Stimulated activated CD4-positive, alpha-beta T cell treated with anti-CD3 and anti-CD28 coated beads, Interleukin-1b, Interleukin-23, amount 100 ng/mL, for 4 hours (primary cell): ENCODE results near the gene PDLIM1.

Source experiments
- DNase-seq, 2 donors: peaks; one replicate each; pipeline ENCODE4 v3.0.0-alpha.2; 2020; ENCODE audit warnings: low read depth in 2 of 2

Gene PDLIM1

DNA sequence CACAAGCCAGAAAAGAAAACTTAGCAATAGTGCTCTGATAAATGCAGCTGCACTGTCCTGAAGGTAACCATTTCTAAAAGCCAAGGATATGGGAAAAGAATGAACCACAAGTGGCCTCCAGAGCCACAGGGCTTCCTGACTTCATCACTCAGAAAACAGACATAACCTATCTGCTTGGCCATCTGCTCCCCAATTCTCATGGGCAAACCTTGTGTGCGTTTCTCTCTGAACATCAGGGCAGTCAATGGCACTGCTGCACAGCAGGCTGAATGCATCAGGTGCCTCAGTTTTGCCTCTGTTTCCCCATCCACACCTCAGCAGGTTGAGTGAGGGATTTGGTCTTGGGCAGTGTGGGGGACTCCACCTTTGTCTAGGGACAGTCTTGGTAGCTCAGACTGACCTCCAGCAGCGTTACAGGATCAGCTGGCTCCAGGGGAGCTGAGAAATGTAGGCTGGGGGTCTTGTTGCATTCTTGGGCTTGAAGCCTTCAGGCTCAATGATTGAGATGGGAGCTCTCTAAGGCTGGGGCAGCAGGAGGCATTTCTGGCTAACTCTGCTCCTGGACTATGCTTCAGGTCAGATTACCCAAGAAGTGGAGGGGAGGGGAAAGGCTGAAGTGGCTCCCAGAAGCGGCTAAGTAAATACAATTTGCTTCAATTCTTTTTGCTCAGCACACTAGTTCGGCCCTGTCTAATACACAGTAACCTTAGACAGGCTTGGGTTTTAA, 23.6 kb upstream of the PDLIM1 start:
- no peak for DNase-seq

DNA sequence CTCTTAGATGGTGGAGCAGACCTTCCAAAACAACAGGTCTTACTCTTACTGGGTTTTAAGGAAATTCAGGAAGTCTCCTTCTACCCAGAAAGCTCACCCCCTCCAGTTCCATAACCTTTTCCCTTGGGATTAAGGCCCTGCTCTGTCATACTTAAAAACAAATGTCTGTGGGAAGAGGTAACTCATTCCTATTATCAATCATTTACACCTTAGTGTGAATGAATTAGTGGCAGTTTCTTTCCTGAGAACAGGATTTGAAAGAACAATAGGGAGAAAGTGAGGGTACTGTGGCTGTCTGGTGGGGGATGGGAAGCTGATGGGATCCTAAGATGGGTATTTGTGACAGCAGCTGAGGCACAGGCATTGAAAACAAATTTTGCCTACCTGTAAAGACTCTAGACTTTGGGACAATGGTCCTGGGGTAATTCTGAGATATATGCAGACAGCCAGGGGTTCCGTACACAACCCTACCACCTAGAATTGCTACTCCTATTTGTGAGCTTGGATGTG, 22.2 kb upstream of the PDLIM1 start:
- DNase-seq: no peak

DNA sequence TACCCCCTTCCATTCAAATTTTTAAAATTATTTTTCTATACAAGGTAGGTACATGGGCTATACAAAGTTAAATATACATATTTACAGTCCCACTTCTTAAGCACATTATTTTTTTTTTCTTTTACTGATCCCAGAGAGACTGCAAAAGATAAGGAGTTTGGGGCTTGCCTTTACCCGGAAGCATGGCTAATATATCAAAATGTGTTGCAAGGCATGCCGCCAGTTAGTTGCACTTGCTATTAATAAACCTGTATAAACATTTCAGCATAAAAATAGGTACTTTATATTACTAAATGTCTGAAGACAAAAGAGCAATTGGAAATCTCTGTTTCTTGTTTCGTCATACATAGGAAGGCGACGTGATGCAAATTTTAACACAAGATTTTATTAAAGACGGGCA, 21.5 kb upstream of the PDLIM1 start:
- no peak for DNase-seq

- no peak for DNase-seq
Observed at GRCh38 chr10:95309958-95310357, 19.2 kb upstream of the PDLIM1 start.

GRCh38 chr10:95308389-95309302, 17.8 kb upstream of the PDLIM1 start:
- no peak for DNase-seq

DNA sequence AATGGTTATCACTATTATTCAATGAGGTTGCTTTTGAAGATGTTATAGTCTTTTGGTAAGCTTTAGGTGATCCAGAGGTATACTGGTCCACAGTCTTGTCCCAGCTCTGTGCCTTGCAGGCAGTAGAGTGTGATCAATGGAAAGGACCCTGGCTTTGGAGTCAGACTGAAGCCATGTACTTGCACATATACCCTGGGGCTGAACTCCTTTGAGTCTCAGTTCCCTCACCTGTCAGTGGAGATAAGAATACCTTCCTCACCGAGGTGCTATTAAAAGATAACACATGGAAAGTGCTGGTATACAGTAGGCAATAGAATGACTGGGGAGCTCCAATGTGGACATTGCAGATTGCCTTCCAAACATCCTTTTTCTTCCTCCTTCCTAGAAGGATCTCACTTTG, 16.0 kb upstream of the PDLIM1 start:
- no peak for DNase-seq

DNA sequence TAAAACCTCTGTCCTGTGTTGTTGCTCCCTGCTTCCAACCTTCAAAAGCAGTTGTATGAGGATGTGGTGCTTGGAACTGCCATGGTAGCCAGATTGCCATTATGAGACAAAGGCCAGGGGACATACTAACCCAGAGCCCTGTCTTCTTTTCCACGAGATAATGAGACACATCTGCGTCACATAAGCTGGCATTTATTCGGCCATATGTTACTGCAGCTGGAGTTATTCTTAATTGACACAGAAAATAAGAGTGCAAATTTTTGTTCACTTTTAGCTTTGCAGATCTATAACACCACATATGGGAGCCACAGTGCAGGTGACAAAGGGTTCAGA, 15.5 kb upstream of the PDLIM1 start:
- DNase-seq: no peak

- DNase-seq: no peak
Observed at GRCh38 chr10:95305606-95306317, 15.0 kb upstream of the PDLIM1 start.

- no peak for DNase-seq
Observed at GRCh38 chr10:95304976-95305375, 14.2 kb upstream of the PDLIM1 start.

GRCh38 chr10:95304463-95304862, 13.7 kb upstream of the PDLIM1 start:
- no peak for DNase-seq

DNA sequence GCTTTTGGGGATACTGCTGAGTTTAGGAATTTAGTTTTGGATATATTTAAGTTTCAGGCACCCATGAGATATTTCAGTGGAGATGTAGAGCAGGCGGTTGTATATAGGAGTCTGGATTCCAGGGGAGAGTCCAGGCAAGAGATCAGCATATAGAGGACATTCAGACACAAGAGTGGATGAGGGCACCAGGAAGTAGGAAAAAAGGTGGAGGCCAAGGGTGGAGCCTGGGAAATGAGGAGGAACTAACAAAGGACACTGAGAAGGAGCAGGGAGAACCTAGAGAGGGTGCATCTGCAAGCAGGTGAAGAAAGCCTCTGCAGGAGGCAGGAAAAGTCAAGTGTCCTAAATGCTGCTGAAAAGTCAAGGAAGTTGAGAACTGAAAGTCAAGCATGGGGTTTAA, 13.1 kb upstream of the PDLIM1 start:
- no peak for DNase-seq

DNA sequence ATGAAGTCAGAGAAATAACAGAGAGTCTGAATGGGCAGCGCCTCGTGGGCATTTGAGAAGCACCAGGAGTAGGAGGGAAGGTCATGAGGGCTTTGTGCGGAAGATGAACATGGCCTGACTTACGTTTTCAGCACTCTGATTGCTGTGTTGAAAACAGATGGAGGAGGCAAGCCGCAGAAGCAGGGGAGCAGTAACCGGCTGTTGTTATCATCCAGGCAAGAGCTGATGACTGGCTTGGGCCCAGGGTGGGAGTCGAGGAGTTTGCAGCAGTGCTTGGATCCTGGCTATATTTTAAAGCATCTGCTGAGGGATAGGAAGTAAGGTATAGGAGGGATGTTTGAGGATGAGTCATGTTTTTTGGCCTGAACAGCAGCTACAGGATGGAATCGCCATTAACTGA, 12.7 kb upstream of the PDLIM1 start:
- no peak for DNase-seq

GRCh38 chr10:95300022-95300539, 9.3 kb upstream of the PDLIM1 start:
- no peak for DNase-seq

- DNase-seq: no peak
Observed at GRCh38 chr10:95297402-95297801, 6.6 kb upstream of the PDLIM1 start.

DNA sequence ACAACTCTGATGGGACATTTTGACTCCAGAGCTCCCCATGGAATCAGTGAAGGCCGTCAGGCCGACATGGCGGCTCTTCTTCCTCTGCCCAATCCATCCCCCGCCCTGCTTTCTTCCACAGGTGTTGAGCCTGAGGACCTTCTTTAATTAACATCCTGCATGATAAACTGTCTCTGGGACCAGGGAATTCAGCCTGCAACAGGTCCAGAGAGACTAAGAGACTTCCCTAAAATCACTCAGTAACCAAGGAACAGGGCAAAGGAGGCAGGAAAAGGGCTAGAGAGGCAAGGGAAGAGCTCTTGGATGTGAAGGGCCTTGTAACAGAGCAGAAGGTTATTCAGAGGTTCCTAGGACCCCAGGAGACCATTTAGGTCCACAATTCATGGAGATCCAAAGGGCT, 6.0 kb upstream of the PDLIM1 start:
- DNase-seq: no peak

GRCh38 chr10:95295031-95295755, 4.4 kb upstream of the PDLIM1 start:
- DNase-seq: peak in 1 of 2 donors; percentile 4

GRCh38 chr10:95293631-95294030, 2.8 kb upstream of the PDLIM1 start:
- DNase-seq: no peak

DNA sequence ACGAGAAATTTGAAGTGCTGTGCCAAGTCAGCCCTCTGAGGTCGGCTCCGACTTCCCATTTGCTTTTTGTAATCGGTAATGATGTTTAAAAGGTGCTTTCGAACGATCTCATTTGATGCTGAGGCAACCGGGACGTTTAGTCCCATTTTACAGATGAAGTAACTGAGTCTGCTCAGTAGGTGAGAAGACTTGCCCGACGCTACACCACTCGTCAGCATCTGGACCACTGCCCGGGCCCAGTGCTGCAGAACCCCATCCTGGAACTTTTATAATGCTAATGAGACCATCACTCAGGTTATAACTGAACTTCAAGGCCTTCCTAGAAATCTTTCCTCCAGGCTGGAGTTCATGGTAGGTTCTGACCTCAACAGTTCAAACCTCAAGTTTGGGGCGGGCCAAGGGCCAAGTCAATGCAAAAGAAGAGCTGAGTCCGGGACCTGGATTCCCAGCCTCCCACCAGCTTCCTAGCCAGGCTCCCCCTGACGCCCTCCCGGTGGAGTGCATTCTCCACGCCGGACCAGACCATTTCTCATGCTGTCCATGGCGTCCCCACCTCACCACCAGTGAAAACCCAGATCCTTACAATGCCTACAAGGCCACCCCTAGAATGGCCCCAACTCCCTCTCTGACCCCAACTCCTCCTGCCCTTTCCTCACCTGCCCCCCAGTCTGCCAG, 699 bp upstream of the PDLIM1 start:
- no peak for DNase-seq

DNA sequence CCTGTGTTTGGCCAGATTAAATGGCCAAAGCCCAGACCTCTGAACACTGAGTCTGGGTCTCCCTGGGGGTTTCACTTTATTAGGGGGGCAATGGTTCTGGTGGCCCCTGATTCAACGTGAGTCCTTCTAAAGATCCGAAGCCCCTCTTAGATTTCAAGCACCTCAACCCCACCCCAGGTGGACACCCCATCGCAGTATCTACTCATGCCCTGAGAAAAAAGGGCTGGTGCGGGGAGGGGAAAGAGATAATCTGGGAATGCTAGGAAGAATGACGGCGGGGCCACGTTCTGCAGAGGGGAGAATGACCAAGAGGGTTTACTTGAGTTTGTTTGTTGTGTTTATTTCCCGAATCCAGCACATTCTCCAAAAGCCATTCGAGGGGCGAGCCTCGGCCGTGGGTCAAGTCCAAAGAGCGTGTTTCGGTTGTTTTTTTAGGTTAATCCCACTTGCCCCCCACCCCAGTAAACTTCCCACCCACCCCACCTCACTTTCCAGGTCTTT, 832 bp downstream of the PDLIM1 start:
- DNase-seq: no peak

DNA sequence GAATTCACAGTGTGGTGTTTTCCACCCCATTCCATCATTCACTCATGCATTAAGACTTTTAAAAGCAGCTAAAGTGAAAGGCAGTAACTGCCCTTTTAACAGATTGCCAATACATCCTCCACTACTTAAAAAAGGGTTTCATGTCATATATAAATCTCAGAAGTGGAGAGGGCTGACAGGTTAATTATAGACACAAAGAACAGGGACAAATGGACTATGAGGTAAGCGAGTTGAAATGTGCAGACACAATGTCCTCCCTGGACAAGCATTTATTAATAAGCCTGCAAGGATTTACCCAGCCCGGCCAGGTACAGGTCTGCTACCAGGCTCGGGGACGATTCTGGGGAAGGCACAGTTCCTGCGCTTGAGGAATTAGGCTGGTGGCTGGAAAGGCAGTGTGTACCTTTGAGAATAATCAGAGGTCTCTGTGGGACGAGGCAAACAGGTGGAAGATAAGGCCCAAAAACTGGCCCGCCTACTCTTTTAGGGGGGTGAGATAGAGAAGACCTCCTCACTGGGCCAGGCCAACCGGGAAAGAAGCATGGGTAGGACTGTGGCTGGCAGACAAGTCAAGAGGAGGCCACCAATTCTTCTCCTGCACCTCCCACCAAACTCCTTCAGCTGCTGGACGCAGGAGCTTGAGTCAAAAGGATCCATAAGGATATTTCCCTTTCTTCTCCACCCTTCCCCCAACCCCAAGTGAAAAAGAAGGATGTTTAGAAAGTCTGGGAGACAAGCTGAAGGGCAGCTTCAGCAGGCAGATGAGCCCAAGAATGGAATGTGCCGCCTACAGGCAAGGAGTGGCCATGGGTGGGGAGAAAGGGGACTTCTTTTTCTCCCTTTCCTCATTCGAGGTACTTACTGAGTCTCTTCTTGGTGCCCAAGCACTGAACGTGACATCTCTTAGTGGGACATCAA, 1.5 kb downstream of the PDLIM1 start:
- no peak for DNase-seq
